ENCODE measurements around the gene KLHDC7A.

DNA sequence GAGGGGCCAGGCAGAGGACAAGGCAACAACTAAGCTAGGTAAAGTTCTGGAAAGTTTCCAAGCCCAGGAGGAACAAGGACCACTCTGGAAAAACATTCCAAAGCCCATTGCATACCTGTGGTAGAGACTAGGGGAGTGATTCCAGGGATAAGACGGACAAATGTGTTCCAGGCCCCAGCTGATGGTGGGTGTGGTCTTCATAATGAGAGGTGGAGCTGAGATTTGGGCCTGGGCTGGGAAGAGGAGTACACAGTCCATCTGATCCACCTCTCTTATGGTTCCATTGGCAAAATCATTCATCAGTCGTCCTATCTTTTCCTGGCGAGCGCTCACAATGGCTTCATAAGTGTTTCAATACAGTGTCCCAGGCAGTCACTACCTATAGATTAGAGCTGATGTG lies 4.5 kb downstream of the KLHDC7A start:
- TF ChIP-seq, protein P1, sequence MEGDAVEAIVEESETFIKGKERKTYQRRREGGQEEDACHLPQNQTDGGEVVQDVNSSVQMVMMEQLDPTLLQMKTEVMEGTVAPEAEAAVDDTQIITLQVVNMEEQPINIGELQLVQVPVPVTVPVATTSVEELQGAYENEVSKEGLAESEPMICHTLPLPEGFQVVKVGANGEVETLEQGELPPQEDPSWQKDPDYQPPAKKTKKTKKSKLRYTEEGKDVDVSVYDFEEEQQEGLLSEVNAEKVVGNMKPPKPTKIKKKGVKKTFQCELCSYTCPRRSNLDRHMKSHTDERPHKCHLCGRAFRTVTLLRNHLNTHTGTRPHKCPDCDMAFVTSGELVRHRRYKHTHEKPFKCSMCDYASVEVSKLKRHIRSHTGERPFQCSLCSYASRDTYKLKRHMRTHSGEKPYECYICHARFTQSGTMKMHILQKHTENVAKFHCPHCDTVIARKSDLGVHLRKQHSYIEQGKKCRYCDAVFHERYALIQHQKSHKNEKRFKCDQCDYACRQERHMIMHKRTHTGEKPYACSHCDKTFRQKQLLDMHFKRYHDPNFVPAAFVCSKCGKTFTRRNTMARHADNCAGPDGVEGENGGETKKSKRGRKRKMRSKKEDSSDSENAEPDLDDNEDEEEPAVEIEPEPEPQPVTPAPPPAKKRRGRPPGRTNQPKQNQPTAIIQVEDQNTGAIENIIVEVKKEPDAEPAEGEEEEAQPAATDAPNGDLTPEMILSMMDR (IDR thresholded peaks at IDR 0.05) = no peak
- no peak for TF ChIP-seq POLR2A (IDR thresholded peaks at IDR 0.05)

Measured in heart left ventricle (tissue), 13 donors.